IMR-90 (cell line): ENCODE results near the gene NPLOC4.

ENCODE experiments used
- BHLHE40 ChIP-seq: fragments of 150-350 bp; IDR thresholded peaks from 2 replicates; pipeline ENCODE4 v1.6.1; 2016; ENCODE audit warnings: mild to moderate bottlenecking, low read depth, low read length
- CEBPB ChIP-seq: IDR thresholded peaks from 2 replicates; pipeline ENCODE4 v1.6.1; 2012; ENCODE audit warnings: low read depth, low read length, improper control_type of control experiment
- CTCF ChIP-seq: conservative IDR thresholded peaks from 2 replicates; pipeline ENCODE4 v1.5.1; 2012; ENCODE audit warnings: mild to moderate bottlenecking, low read depth, low read length, improper control_type of control experiment
- ELK1 ChIP-seq: fragments of 150-350 bp; IDR thresholded peaks from 2 replicates; pipeline ENCODE4 v1.6.1; 2016; ENCODE audit warnings: low read depth, mild to moderate bottlenecking, low read length, moderate library complexity, borderline replicate concordance
- POLR2A ChIP-seq: IDR thresholded peaks from 2 replicates; pipeline ENCODE4 v1.6.1; 2012; ENCODE audit warnings: mild to moderate bottlenecking, low read depth, low read length

GRCh38 chr17:81582749-81583148 is 54.2 kb downstream of the NPLOC4 start:
- TF ChIP-seq CEBPB = no peak
- TF ChIP-seq CTCF = no peak
- no peak for TF ChIP-seq BHLHE40
- TF ChIP-seq POLR2A = no peak
- TF ChIP-seq ELK1 = no peak
